H1 (cell line): ENCODE measurements around the gene PIGV. TPM values are rescaled to one million over a fixed set of nuclear protein-coding genes. Genes with fewer than 3 reads are reported as not detected.

Experiments
- CTCF ChIA-PET: fragments of 300-600 bp; sonication (Branson Sonifier 250); formaldehyde crosslinking; loops from one replicate; lab custom pipeline; 2021; ENCODE audit not compliant: partially characterized antibody; lab: Charles Lee
- POLR2A ChIA-PET: fragments of 300-600 bp; sonication (Branson Sonifier 250); formaldehyde crosslinking; loops from one replicate; lab custom pipeline; 2021; ENCODE audit warnings: inconsistent platforms; ENCODE audit not compliant: partially characterized antibody; lab: Charles Lee
- DNase-seq, 2 experiments: peaks; one replicate each; pipeline versions ENCODE4 v3.0.0 to v3.0.0-alpha.2; 2010 to 2022; ENCODE audit warnings: low spot score in 2 of 2, low read depth in 1 of 2, mixed read lengths in 1 of 2
- FAIRE-seq: peaks from 2 replicates; lab custom pipeline; 2011; peaks lifted over from hg19 to GRCh38; lab: Jason Lieb, UNC
- H2AFZ ChIP-seq: 2 replicates; pipeline ENCODE4 v1.8.1; 2012; ENCODE audit warnings: low read length, inconsistent platforms
- H2AK5ac ChIP-seq: 2 replicates; pipeline ENCODE4 v1.6.1; 2013; ENCODE audit warnings: low read depth, low read length
- H2BK120ac ChIP-seq: replicated peaks from 2 replicates; pipeline ENCODE3; 2013; ENCODE audit warnings: low read depth, low read length, inconsistent platforms
- H2BK12ac ChIP-seq: 2 replicates; pipeline ENCODE4 v1.6.1; 2013; ENCODE audit warnings: low read depth, low read length
- H2BK15ac ChIP-seq: 2 replicates; pipeline ENCODE4 v1.6.1; 2013; ENCODE audit warnings: low read length
- H2BK20ac ChIP-seq: 2 replicates; pipeline ENCODE4 v1.6.1; 2013; ENCODE audit warnings: low read length
- H2BK5ac ChIP-seq: 2 replicates; pipeline ENCODE4 v1.6.1; 2013; ENCODE audit warnings: low read depth, low read length
- H3K14ac ChIP-seq: 2 replicates; pipeline ENCODE4 v1.6.1; 2013; ENCODE audit warnings: inconsistent platforms; ENCODE audit not compliant: insufficient read length
- H3K18ac ChIP-seq: 2 replicates; pipeline ENCODE4 v1.6.1; 2013; ENCODE audit warnings: low read length; ENCODE audit errors: extremely low read depth
- H3K23ac ChIP-seq: 2 replicates; pipeline ENCODE4 v1.6.1; 2013; ENCODE audit warnings: inconsistent platforms; ENCODE audit not compliant: insufficient read length
- H3K23me2 ChIP-seq: 2 replicates; pipeline ENCODE4 v1.6.1; 2013; ENCODE audit warnings: low read depth, low read length
- H3K27ac ChIP-seq: 2 replicates; pipeline ENCODE4 v1.6.1; 2011; ENCODE audit warnings: low read depth, low read length, inconsistent platforms
- H3K27me3 ChIP-seq, 4 experiments: replicated peaks in 1 of 4; 1 replicate in 1 of 4; 2 replicates in 3 of 4; pipeline versions ENCODE4 v1.6.1 to v1.8.1; 2011 to 2013; ENCODE audit warnings: low read length in 3 of 4, mild to moderate bottlenecking in 3 of 4, inconsistent platforms in 2 of 4, mixed read lengths in 2 of 4, moderate library complexity in 1 of 4; ENCODE audit not compliant: control insufficient read depth in 3 of 4, insufficient read depth in 3 of 4; ENCODE audit errors: extremely low read depth in 1 of 4
- H3K36me3 ChIP-seq, 4 experiments: 2 replicates each; pipeline versions ENCODE4 v1.6.1 to v1.8.1; 2011 to 2013; ENCODE audit warnings: mild to moderate bottlenecking in 4 of 4, low read length in 3 of 4, moderate library complexity in 2 of 4, control low read depth in 1 of 4, inconsistent platforms in 1 of 4; ENCODE audit not compliant: insufficient read depth in 4 of 4, control insufficient read depth in 2 of 4
- H3K4ac ChIP-seq: replicated peaks from 2 replicates; pipeline ENCODE3; 2013; ENCODE audit warnings: low read length, low read depth, mixed read lengths, inconsistent platforms; ENCODE audit not compliant: insufficient read length
- H3K4me1 ChIP-seq, 4 experiments: replicated peaks in 1 of 4; 1 replicate in 1 of 4; 2 replicates in 3 of 4; pipeline versions ENCODE4 v1.6.1 to v1.8.1; 2011 to 2013; ENCODE audit warnings: low read length in 3 of 4, inconsistent platforms in 2 of 4, mixed read lengths in 1 of 4; ENCODE audit not compliant: insufficient read depth in 4 of 4, control insufficient read depth in 3 of 4
- H3K4me2 ChIP-seq, 2 experiments: 2 replicates each; pipeline versions ENCODE4 v1.6.1 to v1.8.1; 2011 to 2013; ENCODE audit warnings: low read depth in 2 of 2, low read length in 2 of 2, control low read depth in 1 of 2, inconsistent platforms in 1 of 2, mild to moderate bottlenecking in 1 of 2; ENCODE audit not compliant: insufficient read depth in 1 of 2
- H3K4me3 ChIP-seq, 4 experiments: fragments of 200-600, 300-600 bp in 1 of 4; sonication (generic), shearing (Covaris generic), sonication (Bioruptor Twin) in 1 of 4; 2 replicates each; pipeline versions ENCODE4 v1.5.1 to v1.8.1; 2011 to 2016; ENCODE audit warnings: low read length in 4 of 4, low read depth in 3 of 4, control low read depth in 2 of 4, inconsistent platforms in 2 of 4, mild to moderate bottlenecking in 2 of 4, mixed read lengths in 1 of 4, moderate library complexity in 1 of 4; ENCODE audit not compliant: insufficient read depth in 2 of 4; ENCODE audit errors: extremely low read depth in 1 of 4
- H3K56ac ChIP-seq: replicated peaks from 2 replicates; pipeline ENCODE3; 2013; ENCODE audit warnings: low read depth, mild to moderate bottlenecking, mixed read lengths, low read length, inconsistent platforms; ENCODE audit not compliant: insufficient read length
- H3K79me1 ChIP-seq: 2 replicates; pipeline ENCODE4 v1.6.1; 2013; ENCODE audit warnings: low read depth, low read length, control low read depth
- H3K79me2 ChIP-seq, 2 experiments: 2 replicates each; pipeline versions ENCODE4 v1.6.1 to v1.8.1; 2012 to 2013; ENCODE audit warnings: low read length in 2 of 2, mild to moderate bottlenecking in 2 of 2, inconsistent platforms in 1 of 2; ENCODE audit not compliant: insufficient read depth in 2 of 2, control insufficient read depth in 1 of 2
- H3K9ac ChIP-seq, 4 experiments: replicated peaks in 1 of 4; 1 replicate in 1 of 4; 2 replicates in 3 of 4; pipeline versions ENCODE4 v1.6.1 to v1.8.1; 2011 to 2013; ENCODE audit warnings: low read depth in 3 of 4, low read length in 3 of 4, control low read depth in 2 of 4, mild to moderate bottlenecking in 2 of 4, moderate library complexity in 2 of 4, inconsistent platforms in 1 of 4; ENCODE audit errors: extremely low read depth in 1 of 4
- H3K9me3 ChIP-seq, 2 experiments: 2 replicates each; pipeline versions ENCODE4 v1.6.1 to v1.8.1; 2012 to 2013; ENCODE audit warnings: mild to moderate bottlenecking in 2 of 2, moderate library complexity in 2 of 2, control low read depth in 1 of 2, inconsistent platforms in 1 of 2, low read depth in 1 of 2, low read length in 1 of 2, mixed read lengths in 1 of 2; ENCODE audit not compliant: insufficient read depth in 2 of 2
- H4K20me1 ChIP-seq, 2 experiments: replicated peaks in 1 of 2; 2 replicates each; pipeline versions ENCODE3 to v1.8.1; 2011 to 2013; ENCODE audit warnings: inconsistent platforms in 2 of 2, low read length in 2 of 2, mild to moderate bottlenecking in 1 of 2; ENCODE audit not compliant: insufficient read depth in 2 of 2, control insufficient read depth in 1 of 2
- H4K5ac ChIP-seq: 2 replicates; pipeline ENCODE4 v1.6.1; 2013; ENCODE audit warnings: low read length, low read depth, mixed read lengths, inconsistent platforms; ENCODE audit not compliant: insufficient read length
- H4K8ac ChIP-seq: 2 replicates; pipeline ENCODE4 v1.8.0; 2013; ENCODE audit warnings: mild to moderate bottlenecking, moderate library complexity, low read length, inconsistent platforms; ENCODE audit not compliant: insufficient read depth; ENCODE audit errors: extremely low read depth
- H4K91ac ChIP-seq: replicated peaks from 2 replicates; pipeline ENCODE3; 2013; ENCODE audit warnings: low read length, mixed read lengths, inconsistent platforms; ENCODE audit not compliant: insufficient read length
- ASH2L ChIP-seq: fragments of 200-600, 300-600 bp; sonication (generic); IDR thresholded peaks from one replicate; pipeline ENCODE4 v1.7.1; 2017; ENCODE audit warnings: low read length
- CEBPB ChIP-seq: IDR thresholded peaks from 2 replicates; pipeline ENCODE4 v1.6.1; 2012; ENCODE audit warnings: low read depth, low read length
- CHD1 ChIP-seq: IDR thresholded peaks from 2 replicates; pipeline ENCODE4 v1.6.1; 2012; ENCODE audit warnings: low read depth, low read length, improper control_type of control experiment
- E2F6 ChIP-seq: IDR thresholded peaks from 2 replicates; pipeline ENCODE4 v1.6.1; 2012; ENCODE audit warnings: inconsistent platforms
- FOSL1 ChIP-seq: IDR thresholded peaks from 2 replicates; pipeline ENCODE4 v1.6.1; 2011; ENCODE audit warnings: mild to moderate bottlenecking, low read depth, low read length, moderate library complexity; ENCODE audit not compliant: insufficient read depth
- JUN ChIP-seq: IDR thresholded peaks from 2 replicates; pipeline ENCODE4 v1.6.1; 2011; ENCODE audit warnings: low read depth, mild to moderate bottlenecking, improper control_type of control experiment, low read length
- NRF1 ChIP-seq: IDR thresholded peaks from 2 replicates; pipeline ENCODE4 v1.6.1; 2011; ENCODE audit warnings: mild to moderate bottlenecking, low read depth, low read length, improper control_type of control experiment
- POU5F1 ChIP-seq: IDR thresholded peaks from 2 replicates; pipeline ENCODE4 v1.6.1; 2011; ENCODE audit warnings: low read depth, mild to moderate bottlenecking, low read length, moderate library complexity
- RAD21 ChIP-seq, 2 experiments: IDR thresholded peaks in 1 of 2; conservative IDR thresholded peaks in 1 of 2; 2 replicates each; pipeline ENCODE4 v1.6.1; 2011; ENCODE audit warnings: low read depth in 2 of 2, low read length in 2 of 2, improper control_type of control experiment in 1 of 2, inconsistent platforms in 1 of 2, mild to moderate bottlenecking in 1 of 2, moderate library complexity in 1 of 2
- SIRT6 ChIP-seq: IDR thresholded peaks from one replicate; pipeline ENCODE4 v1.7.1; 2012; ENCODE audit warnings: low read length, inconsistent platforms
- SP2 ChIP-seq: IDR thresholded peaks from 2 replicates; pipeline ENCODE4 v1.6.1; 2012; ENCODE audit warnings: mild to moderate bottlenecking, low read length, inconsistent platforms
- USF2 ChIP-seq: IDR thresholded peaks from 2 replicates; pipeline ENCODE4 v1.6.1; 2011; ENCODE audit warnings: low read length, improper control_type of control experiment
- WGBS, 2 experiments: shearing (Covaris generic) in 1 of 2; methylation state at CpG; one replicate each; pipeline versions ENCODE4 v1.1.6 to v1.1.7; 2013 to 2015; ENCODE audit warnings: low lambda C conversion rate in 2 of 2, mixed read lengths in 2 of 2, inconsistent platforms in 1 of 2, low coverage in 1 of 2, missing lambda C conversion rate in 1 of 2; ENCODE audit not compliant: insufficient replicate concordance in 2 of 2, insufficient coverage in 1 of 2, insufficient read length in 1 of 2; ENCODE audit errors: extremely low coverage in 1 of 2, missing lambda C conversion rate in 1 of 2; 5-methylcytosine and 5-hydroxymethylcytosine counted together
- polyA plus RNA-seq, 7 experiments: library from polyadenylated mRNA; depleted of rRNA in 3 of 7; stranded (reverse) in 5 of 7; unstranded in 2 of 7; fragments of >200 nt in 5 of 7; fragments of 200-250 nt in 2 of 7; gene quantifications; 1 replicate in 5 of 7; 2 replicates in 1 of 7; 4 replicates in 1 of 7; pipeline versions ENCODE4 v1.2.1 to v1.2.3, GENCODE V29; 2011 to 2013; ENCODE audit warnings: missing spikeins in 2 of 7, mixed read lengths in 2 of 7
- total RNA-seq: library from RNA; stranded (reverse); fragmentation: NEBNext Ultra II Directional; extraction: Animal tissue kit (Norgen Biotek cat#: 25700); gene quantifications from 2 replicates; pipeline ENCODE4 v1.2.1, GENCODE V29; 2021

PIGV gene
- total and polyA plus RNA-seq, 2 of the 8 experiments (the other 6 are each of a cell fraction or from before 2014, with no cell fraction given), result 8.5 to 20.9 TPM

GRCh38 chr1:26739329-26739914, 48.3 kb upstream of the PIGV start:
- no peaks in the 10 kb centered on the region; the same call in 1 of the 2 replicates for H3K23me2 ChIP-seq
- no peak overlapping the region for H3K9ac ChIP-seq
- FAIRE-seq, result no peak
- H3K4me2 ChIP-seq, result no peak overlapping the region
- no peak overlapping the region for H2BK15ac ChIP-seq
- H3K14ac ChIP-seq, result no peak overlapping the region
- peaks cover 2 to 11% of the 10 kb centered on the region in 2 experiments for H4K20me1 ChIP-seq
- peaks cover 5% of the 10 kb centered on the region for H3K79me1 ChIP-seq
- H2AK5ac ChIP-seq, result no peak overlapping the region
- H3K4ac ChIP-seq, result no peak overlapping the region
- H3K27me3 ChIP-seq, result no peaks in the 10 kb centered on the region
- peaks cover 0 to 6% (median 1%) of the 10 kb centered on the region in 4 experiments; a peak in 1 of 7 replicates for H3K4me1 ChIP-seq
- H3K4me3 ChIP-seq, result no peak overlapping the region
- CTCF ChIA-PET, result interaction anchor here (1.0 kb wide), 2 partner anchors 10 to 49 kb away, joined by 3 to 4 read pairs; no protein-coding TSS in a partner anchor
- POLR2A ChIA-PET, result no interaction called here
- H4K8ac ChIP-seq, result no peak overlapping the region
- 90% methylated on average over 4 of the region's 4 CpGs; no CpG with 5 or more reads in 1 of the 2 experiments for WGBS, 2 experiments
- no peak overlapping the region for H3K56ac ChIP-seq
- peaks cover 13 to 75% (median 30%) of the 10 kb centered on the region in 4 experiments for H3K36me3 ChIP-seq
- no peak overlapping the region for H2BK120ac ChIP-seq
- H2AFZ ChIP-seq, result no peak overlapping the region
- H3K23ac ChIP-seq, result no peak overlapping the region
- H3K18ac ChIP-seq, result no peak overlapping the region
- no peak for DNase-seq
- no peak overlapping the region for H2BK20ac ChIP-seq
- H4K91ac ChIP-seq, result no peak overlapping the region
- no peak overlapping the region for H2BK5ac ChIP-seq
- H3K27ac ChIP-seq, result no peak overlapping the region
- peaks cover 0 to 57% of the 10 kb centered on the region in 2 experiments for H3K79me2 ChIP-seq
- H3K9me3 ChIP-seq, result no peaks in the 10 kb centered on the region
- no peak overlapping the region for H2BK12ac ChIP-seq
- H4K5ac ChIP-seq, result no peak overlapping the region
- TF ChIP-seq E2F6 (no peak), SIRT6 (no peak), SP2 (no peak), POU5F1 (no peak), RAD21 (IDR thresholded peaks at IDR 0.05 in 1 of 2, conservative IDR thresholded peaks at IDR 0.05 in 1 of 2; ENCODE audit: low read depth in 2 of 2, low read length in 2 of 2) (no peak), CEBPB (no peak), NRF1 (no peak), FOSL1 (no peak), USF2 (no peak), CHD1 (no peak), ASH2L (no peak), JUN (no peak)
